KOPT-K1 (cell line): ENCODE data around the gene ZNF57.
"Not testable (repeated sequence)": the region's sequence is repeated elsewhere in the genome, so short reads cannot be mapped to it uniquely, and the experiment has no call there.

Experiments
- H3K27ac ChIP-seq: fragments of 200-600 bp; sonication (generic); 2 replicates; pipeline ENCODE4 v1.5.1; 2016; ENCODE audit warnings: antibody characterized with exemption, mild to moderate bottlenecking, low read depth, low read length; ENCODE audit not compliant: poor library complexity, severe bottlenecking
- H3K36me3 ChIP-seq: fragments of 200-600 bp; sonication (generic); 2 replicates; pipeline ENCODE4 v1.5.1; 2017; ENCODE audit warnings: antibody characterized with exemption, mild to moderate bottlenecking, low read length, moderate library complexity; ENCODE audit not compliant: insufficient read depth
- H3K9me3 ChIP-seq: fragments of 200-600 bp; sonication (generic); 2 replicates; pipeline ENCODE4 v1.5.1; 2017; ENCODE audit warnings: antibody characterized with exemption, low read length, mild to moderate bottlenecking; ENCODE audit not compliant: insufficient read depth, poor library complexity, severe bottlenecking

ZNF57 gene

GRCh38 chr19:2883686-2884439, 16.9 kb upstream of the ZNF57 start:
- H3K9me3 ChIP-seq, result peaks cover 12% of the 10 kb centered on the region
- no peaks in the 10 kb centered on the region for H3K36me3 ChIP-seq
- H3K27ac ChIP-seq, result no peak overlapping the region

- peaks cover 16% of the 10 kb centered on the region for H3K9me3 ChIP-seq
- no peak overlapping the region for H3K27ac ChIP-seq
- no peaks in the 10 kb centered on the region for H3K36me3 ChIP-seq
Measured at GRCh38 chr19:2885736-2886135, 15.0 kb upstream of the ZNF57 start.

- Histone ChIP-seq H3K27ac (peak overlapping the region; percentile 76), H3K9me3 (peaks cover 11% of the 10 kb centered on the region), H3K36me3 (no peaks in the 10 kb centered on the region)
Measured at GRCh38 chr19:2887391-2887914, 13.3 kb upstream of the ZNF57 start.

- Histone ChIP-seq H3K9me3 (peaks cover 11% of the 10 kb centered on the region), H3K36me3 (no peaks in the 10 kb centered on the region), H3K27ac (peak overlapping the region; percentile 76)
Measured at GRCh38 chr19:2888731-2889224, 11.9 kb upstream of the ZNF57 start.

- peaks cover 16% of the 10 kb centered on the region for H3K9me3 ChIP-seq
- not testable (repeated sequence) for H3K36me3 ChIP-seq, H3K27ac ChIP-seq
Measured at GRCh38 chr19:2890531-2890930, 10.2 kb upstream of the ZNF57 start.

- Histone ChIP-seq H3K27ac (no peak overlapping the region), H3K36me3 (no peaks in the 10 kb centered on the region), H3K9me3 (peaks cover 22% of the 10 kb centered on the region)
Measured at GRCh38 chr19:2896694-2897093, 4.0 kb upstream of the ZNF57 start.

GRCh38 chr19:2902590-2903218, 2.0 kb downstream of the ZNF57 start:
- Histone ChIP-seq H3K27ac (peak overlapping the region; percentile 32), H3K9me3 (no peaks in the 10 kb centered on the region), H3K36me3 (no peaks in the 10 kb centered on the region)

- H3K27ac ChIP-seq, H3K36me3 ChIP-seq, H3K9me3 ChIP-seq: not testable (repeated sequence)
Measured at GRCh38 chr19:2903326-2903725, 2.6 kb downstream of the ZNF57 start.

- H3K27ac ChIP-seq, result no peak overlapping the region
- no peaks in the 10 kb centered on the region for H3K36me3 ChIP-seq
- H3K9me3 ChIP-seq, result no peaks in the 10 kb centered on the region
Measured at GRCh38 chr19:2905918-2906519, 5.3 kb downstream of the ZNF57 start.

- H3K27ac ChIP-seq, result no peak overlapping the region
- no peaks in the 10 kb centered on the region for H3K36me3 ChIP-seq
- no peaks in the 10 kb centered on the region for H3K9me3 ChIP-seq
Measured at GRCh38 chr19:2906631-2907195, 6.0 kb downstream of the ZNF57 start.

GRCh38 chr19:2912306-2912705, 11.6 kb downstream of the ZNF57 start:
- no peak overlapping the region for H3K27ac ChIP-seq
- peaks cover 50% of the 10 kb centered on the region for H3K9me3 ChIP-seq
- H3K36me3 ChIP-seq, result peaks cover 35% of the 10 kb centered on the region

- Histone ChIP-seq H3K9me3 (peaks cover 59% of the 10 kb centered on the region), H3K36me3 (peaks cover 54% of the 10 kb centered on the region), H3K27ac (no peak overlapping the region)
Measured at GRCh38 chr19:2917275-2918184, 16.8 kb downstream of the ZNF57 start.

GRCh38 chr19:2922987-2923386, 22.3 kb downstream of the ZNF57 start:
- Histone ChIP-seq H3K27ac (no peak overlapping the region), H3K36me3 (peaks cover 16% of the 10 kb centered on the region), H3K9me3 (peaks cover 9% of the 10 kb centered on the region)

- H3K27ac ChIP-seq, result no peak overlapping the region
Measured at GRCh38 chr19:2923510-2923909, 22.8 kb downstream of the ZNF57 start.

More at GRCh38 chr19:2923510-2923909, 22.8 kb downstream of the ZNF57 start:
- Histone ChIP-seq H3K9me3 (peaks cover 4% of the 10 kb centered on the region), H3K36me3 (peaks cover 11% of the 10 kb centered on the region)
